Muscle of back (tissue), 11 donors: ENCODE data around the gene SORCS2. TPM values are rescaled to one million over a fixed set of nuclear protein-coding genes. Genes with fewer than 3 reads are reported as not detected.

Experiments used
- DNase-seq, 3 donors: peaks; one replicate each; pipeline versions ENCODE4 v3.0.0 to v3.0.0-alpha.2; 2013
- polyA plus RNA-seq, 10 donors: library from polyadenylated mRNA; unstranded; fragments of 120-200 nt; gene quantifications; one replicate each; pipeline ENCODE4 v1.2.1, GENCODE V29; 2013; ENCODE audit not compliant: insufficient read length in 10 of 10

The SORCS2 gene
- polyA plus RNA-seq, 10 donors, result 6.5 to 21.0 (median 10.8) TPM

- DNase-seq, result no peak
These were observed 547.9 kb downstream of the SORCS2 start for GRCh38 chr4:7739918-7740865.

DNA sequence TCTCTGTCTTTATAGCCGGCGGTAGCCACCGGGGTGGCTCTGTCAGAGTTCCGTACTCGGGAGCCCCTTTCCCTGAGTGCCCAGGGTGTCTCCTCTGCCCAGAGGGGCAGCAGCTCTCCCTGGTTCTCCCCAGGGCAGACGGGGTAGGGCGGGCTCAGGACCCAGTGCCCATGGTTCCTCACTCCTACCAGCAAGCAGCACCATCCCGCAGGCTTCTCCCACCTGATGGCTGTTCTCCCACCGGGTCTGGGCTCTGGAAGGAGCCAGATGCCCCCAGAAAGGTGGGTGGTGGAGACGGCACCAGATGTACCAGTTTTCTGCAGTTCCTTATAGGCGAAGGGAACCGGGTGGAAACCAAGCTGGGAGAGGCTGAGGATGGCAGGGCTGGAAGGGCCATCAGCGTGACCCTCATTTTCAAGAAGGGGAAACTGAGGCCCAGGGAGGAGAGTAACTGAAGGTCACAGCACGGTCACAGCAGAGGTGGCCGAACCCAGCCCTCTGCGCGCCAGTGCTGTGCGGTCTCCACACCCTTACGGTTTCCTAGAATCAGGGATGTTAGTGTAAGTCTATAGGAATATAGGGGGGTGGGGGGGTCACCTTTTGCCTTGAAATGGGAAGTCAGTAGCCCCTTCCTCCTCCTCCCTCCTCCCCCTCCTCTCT lies 548.7 kb downstream of the SORCS2 start:
- no peak for DNase-seq

DNA sequence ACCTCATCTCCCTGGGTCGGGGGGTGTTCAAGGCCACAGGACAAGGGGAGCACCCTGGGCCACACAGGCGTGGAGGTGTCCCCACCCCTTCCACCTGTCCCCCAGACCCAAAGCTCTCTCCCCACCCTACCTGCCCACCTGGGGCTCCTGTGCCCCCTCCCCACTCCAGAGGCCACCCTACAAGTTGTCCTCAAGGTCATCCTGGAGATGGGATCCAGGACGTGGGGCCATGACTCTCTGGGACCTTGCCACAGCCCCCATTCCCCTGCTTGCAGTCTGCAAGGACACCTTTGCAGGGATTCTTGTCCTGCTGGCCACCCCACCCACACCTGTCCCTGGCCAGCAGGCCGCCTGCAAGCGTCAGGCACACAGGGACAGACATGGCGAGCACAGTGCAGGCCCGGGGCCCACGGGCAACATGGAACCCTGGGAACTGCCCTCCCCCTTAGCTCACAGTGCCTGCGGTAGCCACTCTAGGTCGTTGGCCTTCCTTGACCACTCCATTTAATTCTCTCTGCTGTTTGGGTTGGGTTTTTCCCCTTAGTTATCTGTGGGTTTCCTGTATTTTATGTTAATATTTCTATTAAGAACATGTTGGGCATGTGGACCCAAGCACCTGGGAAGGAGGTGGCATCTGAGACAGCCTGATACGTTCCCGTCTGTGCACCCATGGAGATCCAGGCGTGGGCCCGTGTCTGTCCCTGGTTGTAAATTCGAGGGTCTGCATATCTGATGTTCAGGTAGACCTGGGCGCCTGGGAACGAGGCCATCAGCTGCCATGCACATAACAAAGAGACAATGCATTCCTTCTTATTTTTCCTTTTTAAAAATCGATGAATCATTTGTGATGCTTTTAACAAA lies 549.8 kb downstream of the SORCS2 start:
- DNase-seq, result no peak

DNA sequence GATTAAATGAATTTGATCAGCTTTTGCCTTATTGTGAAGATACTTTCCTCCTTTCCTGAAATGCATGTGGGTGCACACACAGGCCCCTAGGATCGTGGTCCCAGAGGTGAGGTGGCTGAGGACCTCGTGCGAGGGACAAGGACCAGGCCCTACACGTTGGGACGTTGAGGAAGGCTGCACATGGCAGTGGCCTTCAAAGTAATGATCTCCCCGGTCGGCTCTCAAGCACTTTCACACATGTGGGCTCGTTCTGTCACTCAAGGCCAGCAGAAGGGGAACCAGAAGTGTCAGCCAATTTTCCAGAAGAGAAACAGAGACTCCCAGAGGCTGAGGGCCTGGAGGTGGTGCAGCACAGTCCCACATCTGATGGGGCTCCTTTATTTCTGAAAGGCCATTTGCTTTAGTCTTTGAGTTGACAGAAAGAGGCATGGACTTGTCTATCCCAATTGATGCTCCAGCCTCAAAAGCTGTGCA lies 550.5 kb downstream of the SORCS2 start:
- DNase-seq, result no peak

GRCh38 chr4:7744142-7744804 lies 551.9 kb downstream of the SORCS2 start:
- no peak for DNase-seq

DNA sequence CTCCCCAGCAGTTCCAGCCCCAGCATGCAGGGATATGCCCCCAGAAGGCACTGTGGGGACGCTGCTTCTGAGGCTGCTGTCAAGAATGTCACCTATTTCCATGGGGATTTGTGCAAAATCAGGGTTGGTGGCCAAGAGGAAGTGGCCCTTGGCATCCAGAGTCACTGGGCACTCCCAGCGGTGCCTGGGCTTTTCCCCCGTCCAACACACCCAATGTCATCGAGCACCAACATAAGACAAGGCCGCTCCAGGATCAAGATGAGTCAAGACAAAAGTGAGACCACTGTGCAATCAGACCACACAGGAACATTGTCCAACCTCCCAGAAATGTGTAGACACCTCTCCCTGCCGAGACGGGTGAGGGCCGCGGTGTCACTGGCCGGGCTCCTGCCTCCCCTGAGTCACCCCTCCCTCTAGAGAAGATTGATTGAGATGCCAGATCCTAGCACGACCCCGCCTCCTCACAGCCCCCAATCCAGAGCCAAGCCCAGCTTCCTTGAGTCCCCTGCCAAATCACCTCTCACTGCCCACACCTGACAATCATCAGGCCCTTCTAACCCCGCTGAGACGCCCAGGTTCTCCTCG lies 553.1 kb downstream of the SORCS2 start:
- DNase-seq, result no peak

GRCh38 chr4:7746351-7747061 lies 554.2 kb downstream of the SORCS2 start:
- DNase-seq, result no peak

GRCh38 chr4:7747062-7747385 lies 554.7 kb downstream of the SORCS2 start:
- DNase-seq, result no peak

DNA sequence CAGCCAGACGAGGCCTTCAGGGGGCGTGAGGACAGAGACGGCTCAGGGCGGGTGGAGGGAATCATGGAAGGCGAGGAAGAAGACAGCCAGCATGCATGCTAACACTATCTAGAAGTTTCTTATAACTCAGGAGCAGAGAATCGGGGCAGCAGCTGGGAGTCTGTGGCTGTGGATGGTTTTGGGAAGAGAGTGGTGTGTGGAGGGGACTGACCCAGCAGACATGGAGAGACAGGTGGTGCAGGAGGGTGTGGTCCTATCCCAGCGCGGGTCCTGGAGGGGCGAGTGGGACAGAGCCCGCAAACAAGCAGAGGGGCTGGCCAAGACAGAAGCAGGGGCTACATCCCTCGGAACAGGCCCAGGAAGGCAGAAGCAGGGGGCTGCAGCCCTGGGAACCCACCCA lies 555.2 kb downstream of the SORCS2 start:
- no peak for DNase-seq

DNA sequence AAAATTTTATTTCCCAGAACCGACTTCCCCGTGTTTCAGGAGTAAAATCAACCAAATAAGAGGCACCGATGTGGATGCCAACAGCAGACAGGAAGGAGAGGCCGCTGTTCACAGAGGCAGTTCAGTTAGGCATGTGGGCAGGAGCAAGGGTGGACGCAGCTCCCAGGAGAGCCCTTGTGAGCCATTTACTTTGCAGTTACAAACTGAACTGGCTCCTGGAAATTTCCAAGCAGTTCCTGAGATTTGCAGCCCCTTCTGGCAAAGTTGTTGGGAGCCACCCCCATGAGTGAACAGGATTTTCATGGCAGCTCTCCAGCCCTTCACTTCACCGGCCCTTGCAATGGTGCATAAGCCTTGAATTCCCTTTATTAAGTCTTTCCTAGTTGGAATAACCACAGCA lies 558.2 kb downstream of the SORCS2 start:
- DNase-seq, result no peak

- no peak for DNase-seq
These were observed 558.6 kb downstream of the SORCS2 start for GRCh38 chr4:7750972-7751371.

- no peak for DNase-seq
These were observed 560.3 kb downstream of the SORCS2 start for GRCh38 chr4:7752649-7753048.

DNA sequence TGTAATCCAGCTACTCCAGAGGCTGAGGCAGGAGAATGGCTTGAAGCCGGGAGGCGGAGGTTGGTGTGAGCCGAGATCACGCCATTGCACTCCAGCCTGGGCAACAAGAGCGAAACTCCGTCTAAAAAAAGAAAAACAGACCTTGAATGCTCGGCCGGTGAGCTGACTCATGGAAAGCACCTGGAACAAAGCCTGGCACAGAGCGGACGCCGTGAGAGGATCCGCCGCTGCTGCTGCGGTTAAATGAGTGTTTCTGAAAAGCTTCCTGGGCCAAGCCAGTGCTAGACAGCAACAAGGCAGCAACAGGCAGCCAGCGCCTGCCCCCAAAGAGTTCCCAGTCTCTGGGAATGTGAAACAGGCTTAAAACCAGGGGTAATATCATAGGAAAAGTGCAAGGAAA lies 560.9 kb downstream of the SORCS2 start:
- DNase-seq, result no peak

GRCh38 chr4:7753931-7754465 lies 561.7 kb downstream of the SORCS2 start:
- no peak for DNase-seq

GRCh38 chr4:7754565-7755262 lies 562.4 kb downstream of the SORCS2 start:
- DNase-seq, result no peak

GRCh38 chr4:7755561-7755960 lies 563.2 kb downstream of the SORCS2 start:
- DNase-seq, result no peak

DNA sequence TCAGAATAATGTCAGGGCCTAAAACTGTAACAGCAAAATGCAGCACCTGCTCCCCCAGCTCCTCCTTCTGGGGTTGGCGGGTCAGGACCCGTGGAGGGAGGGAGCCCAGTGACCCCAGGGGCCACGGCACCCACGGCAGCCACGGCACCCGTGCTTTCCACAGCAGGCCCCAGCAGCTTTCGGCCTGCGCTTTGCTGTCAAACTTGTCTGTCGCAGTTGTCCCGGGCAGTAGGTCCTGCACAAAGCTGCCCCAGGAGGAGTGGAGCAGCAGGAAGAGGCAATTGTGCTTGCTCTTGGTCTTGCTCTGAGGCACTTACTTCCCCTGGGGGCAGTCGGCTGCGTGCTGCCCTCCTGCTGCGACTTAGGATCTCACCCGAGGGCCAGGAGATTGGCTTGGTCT lies 563.7 kb downstream of the SORCS2 start:
- no peak for DNase-seq

DNA sequence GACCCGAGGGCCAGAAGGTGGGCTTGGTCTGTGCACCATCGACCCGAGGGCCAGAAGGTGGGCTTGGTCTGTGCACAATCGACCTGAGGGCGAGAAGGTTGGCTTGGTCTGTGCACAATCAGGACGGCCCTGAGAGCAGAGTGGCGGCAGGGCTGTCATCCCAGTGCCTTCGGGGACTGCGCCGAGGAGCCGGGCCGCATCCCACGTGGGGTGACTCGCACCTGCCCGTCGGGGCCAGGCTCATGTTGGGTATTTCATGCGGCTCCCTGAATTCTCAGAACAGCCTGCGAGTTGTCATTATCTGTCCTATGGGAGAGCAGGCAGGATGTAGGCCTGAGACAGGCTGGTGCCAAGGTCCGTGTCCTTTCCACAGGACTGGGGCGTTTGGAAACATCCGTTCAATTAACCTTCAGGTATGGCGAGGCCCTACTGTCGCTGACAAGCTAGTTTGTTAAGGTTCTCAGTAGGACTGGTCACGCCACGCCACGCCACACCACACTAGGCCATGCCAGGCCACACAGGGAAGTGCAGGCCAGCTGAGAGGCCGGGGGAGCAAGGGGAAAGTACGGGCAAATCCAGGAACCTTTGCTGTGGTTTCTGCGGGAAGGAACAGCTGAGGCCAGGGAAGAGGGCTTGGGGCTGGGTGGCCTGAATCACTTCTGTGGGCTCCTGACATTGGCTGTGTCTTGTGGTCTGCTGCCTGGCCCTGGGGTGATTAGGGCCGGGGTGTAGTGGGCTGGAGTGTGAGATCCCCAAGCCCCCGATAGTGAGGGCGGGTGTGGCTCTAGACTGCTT lies 564.4 kb downstream of the SORCS2 start:
- no peak for DNase-seq
